ENCODE results near the gene ACOT6. TPM values are rescaled to one million over a fixed set of nuclear protein-coding genes. Genes with fewer than 3 reads are reported as not detected.

The ACOT6 gene
- polyA plus RNA-seq, 3 donors: 0.30 to 0.39 TPM; not detected in 1

DNA sequence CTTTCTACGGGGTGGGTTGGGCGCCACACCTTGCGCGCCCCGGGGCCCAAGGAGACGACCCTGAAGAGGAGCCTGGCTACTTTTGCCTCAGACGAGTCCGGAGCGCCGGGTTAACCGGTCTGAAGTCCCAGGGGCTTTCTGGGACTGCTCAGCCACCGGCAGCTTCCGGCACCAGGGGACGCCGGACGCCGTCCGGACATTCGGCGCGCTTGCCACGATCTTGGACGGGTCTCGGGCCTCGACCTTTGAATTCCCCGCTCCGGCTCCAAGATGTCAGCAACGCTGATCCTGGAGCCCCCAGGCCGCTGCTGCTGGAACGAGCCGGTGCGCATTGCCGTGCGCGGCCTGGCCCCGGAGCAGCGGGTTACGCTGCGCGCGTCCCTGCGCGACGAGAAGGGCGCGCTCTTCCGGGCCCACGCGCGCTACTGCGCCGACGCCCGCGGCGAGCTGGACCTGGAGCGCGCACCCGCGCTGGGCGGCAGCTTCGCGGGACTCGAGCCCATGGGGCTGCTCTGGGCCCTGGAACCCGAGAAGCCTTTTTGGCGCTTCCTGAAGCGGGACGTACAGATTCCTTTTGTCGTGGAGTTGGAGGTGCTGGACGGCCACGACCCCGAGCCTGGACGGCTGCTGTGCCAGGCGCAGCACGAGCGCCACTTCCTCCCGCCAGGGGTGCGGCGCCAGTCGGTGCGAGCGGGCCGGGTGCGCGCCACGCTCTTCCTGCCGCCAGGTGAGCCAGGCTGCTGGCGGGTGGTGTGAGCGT is 20.4 kb upstream of the ACOT6 start, which contains the start of gene ACOT4:
Gene ACOT4, plus strand, starts transcription at position 184 of the 760 bp plus-strand sequence. Its CDS starts 87 bp downstream, at position 271.
- peak in 1 of 11 donors; percentile 44 for DNase-seq (ENCODE audit: extremely low read depth in 1 of 11, low read depth in 9 of 11, low spot score in 4 of 11)

DNA sequence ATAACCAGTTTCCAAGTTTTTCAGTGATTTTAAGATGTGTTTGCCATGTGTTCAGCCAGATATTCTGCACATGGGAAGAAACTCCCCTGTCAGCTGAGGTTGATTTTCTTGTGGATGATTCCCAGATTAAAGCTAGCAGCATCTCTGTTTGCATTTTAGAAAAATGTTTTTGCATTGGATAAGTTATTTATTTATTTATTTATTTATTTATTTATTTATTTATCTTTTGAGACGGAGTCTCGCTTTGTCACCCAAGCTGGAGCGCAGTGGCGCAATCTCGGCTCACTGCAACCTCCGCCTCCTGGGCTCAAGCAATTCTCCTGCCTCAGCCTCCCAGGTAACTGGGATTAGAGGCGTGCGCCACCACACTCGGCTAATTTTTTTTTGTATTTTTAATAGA is 17.8 kb upstream of the ACOT6 start:
- no peak for DNase-seq (ENCODE audit: extremely low read depth in 1 of 11, low read depth in 9 of 11, low spot score in 4 of 11)

DNA sequence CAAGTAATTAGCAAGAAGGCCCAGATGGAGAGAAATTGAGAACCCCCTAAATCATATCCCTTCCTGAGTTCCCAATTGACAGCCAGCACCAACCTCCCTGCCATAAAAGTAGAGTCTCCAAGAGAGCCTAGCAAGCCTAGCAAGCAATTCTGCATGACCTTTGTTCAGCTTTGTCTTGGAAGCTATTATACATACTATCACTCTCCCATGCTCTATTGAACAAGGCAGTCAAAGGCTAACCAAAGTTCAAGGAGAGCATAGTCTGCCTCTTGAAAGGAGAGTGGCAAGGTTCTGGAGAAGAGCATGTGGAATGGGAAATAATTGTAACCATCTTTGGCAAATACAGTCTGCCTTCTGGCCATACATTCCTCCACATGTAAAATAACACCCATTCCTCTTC is 12.8 kb upstream of the ACOT6 start:
- peak in 1 of 11 donors; percentile 22 for DNase-seq (ENCODE audit: extremely low read depth in 1 of 11, low read depth in 9 of 11, low spot score in 4 of 11)

DNA sequence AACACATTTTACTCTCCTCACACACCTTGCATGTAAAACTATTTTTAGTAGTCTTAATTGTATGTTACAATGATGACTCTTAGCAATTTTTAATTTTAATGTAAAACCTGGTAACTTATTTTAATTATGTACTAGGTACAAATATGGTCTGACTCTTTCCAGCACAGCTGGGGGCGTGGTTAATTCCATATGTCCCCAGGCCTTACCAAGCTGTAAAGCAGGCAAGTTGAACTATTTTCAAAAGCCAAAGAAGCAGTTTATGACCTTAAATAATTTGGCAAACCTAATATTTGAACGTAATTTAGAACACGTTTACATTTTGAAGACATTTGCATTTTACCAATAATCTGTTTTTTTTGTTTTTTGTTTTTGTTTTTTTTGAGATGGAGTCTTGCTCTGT is 9.3 kb upstream of the ACOT6 start:
- DNase-seq (ENCODE audit: extremely low read depth in 1 of 11, low read depth in 9 of 11, low spot score in 4 of 11): no peak

DNA sequence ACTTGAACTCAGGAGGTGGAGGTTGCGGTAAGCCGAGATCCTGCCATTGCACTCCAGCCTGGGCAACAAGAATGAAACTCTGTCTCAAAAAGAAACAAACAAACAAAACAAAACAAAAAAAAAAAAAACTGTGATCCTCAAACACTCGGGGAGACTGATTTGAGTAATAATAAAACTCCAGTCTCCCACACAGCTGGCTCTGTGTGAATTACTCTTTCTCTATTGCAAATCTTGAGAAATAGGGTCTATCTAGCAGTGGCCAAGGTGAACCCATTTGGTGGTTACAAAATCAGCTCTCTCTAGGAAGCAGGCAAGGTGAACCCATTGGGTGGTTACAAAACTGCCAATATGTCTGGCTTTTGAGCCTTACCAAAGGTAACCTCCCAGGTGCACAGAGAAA is 6.0 kb upstream of the ACOT6 start:
- DNase-seq (ENCODE audit: extremely low read depth in 1 of 11, low read depth in 9 of 11, low spot score in 4 of 11): no peak

DNA sequence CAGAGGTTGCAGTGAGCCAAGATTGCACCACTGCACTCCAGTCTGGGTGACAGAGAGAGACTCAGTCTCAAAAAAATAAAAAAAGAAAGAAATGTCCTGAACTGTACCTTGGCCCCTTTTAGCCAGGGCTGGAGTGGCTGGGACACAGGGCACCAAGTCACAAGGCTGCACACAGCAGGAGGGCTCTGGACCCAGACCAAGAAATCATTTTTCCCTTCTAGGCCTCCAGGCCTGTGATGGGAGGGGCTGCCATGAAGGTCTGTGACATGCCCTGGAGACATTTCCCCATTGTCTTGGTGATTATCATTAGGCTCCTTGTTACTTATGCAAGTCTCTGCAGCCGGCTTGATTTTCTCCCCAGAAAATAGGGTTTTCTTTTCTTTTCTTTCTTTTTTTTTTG is 5.1 kb upstream of the ACOT6 start:
- no peak for DNase-seq (ENCODE audit: extremely low read depth in 1 of 11, low read depth in 9 of 11, low spot score in 4 of 11)

DNA sequence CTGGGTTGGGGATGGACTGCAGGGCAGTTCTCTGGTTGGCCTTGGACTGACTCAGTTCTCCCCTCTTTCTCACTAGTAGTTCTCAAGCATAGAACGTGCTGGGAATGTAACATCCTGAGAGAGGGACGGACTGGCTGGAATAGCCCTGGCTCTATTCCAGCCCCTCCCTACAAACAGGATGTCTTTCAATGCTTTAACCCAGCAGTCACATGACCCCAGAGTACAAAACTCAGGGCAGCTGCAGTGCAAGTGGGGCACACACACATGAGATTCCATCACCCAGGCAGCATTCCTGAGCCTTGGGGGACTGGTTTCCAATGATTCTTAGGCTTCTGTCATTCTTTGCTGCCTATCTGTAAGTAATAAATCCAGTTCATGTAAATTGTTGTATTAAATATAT is 1.6 kb upstream of the ACOT6 start:
- no peak for DNase-seq (ENCODE audit: extremely low read depth in 1 of 11, low read depth in 9 of 11, low spot score in 4 of 11)

DNA sequence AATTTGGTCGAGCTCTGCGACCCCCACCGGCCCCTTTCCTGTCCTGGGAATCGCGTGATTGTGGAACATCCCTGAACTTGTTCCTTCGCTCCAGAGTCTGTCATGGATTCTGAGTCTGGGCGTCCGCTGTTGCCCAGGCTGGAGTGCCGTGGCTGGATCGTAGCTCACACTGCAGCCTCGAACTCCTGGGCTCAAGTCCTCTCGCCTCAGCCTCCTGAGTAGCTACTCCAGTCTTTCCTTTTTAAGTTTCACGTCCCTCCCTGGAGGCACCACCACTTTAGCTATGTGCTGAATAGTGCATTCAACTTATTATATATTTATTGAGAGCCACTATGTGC is 698 bp downstream of the ACOT6 start:
- DNase-seq (ENCODE audit: extremely low read depth in 1 of 11, low read depth in 9 of 11, low spot score in 4 of 11): no peak

DNA sequence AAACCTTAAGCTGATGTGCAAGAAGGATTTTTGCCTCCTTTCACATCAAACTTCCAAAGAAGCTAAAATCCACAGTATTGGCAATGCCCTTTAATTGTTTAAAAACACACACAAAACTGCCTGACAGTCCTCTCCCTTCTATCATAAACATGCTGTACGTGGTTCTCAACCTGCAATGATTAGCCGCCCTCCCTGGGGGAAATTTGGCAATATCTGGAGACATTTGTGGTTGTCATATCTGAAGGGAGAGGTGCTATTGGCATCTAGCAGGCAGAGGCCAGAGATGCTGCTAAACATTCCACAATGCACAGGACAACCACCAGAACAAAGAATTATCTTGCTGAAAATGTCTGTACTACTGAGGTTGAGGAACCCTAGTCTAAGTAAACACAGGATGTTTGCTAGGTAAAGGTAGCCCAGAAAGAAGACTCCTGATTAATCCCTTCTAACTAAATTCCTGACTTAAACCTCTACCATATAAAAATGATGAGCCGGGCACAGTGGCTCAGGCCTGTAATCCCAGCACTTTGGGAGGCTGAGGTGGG is 1.2 kb downstream of the ACOT6 start:
- no peak for DNase-seq (ENCODE audit: extremely low read depth in 1 of 11, low read depth in 9 of 11, low spot score in 4 of 11)

DNA sequence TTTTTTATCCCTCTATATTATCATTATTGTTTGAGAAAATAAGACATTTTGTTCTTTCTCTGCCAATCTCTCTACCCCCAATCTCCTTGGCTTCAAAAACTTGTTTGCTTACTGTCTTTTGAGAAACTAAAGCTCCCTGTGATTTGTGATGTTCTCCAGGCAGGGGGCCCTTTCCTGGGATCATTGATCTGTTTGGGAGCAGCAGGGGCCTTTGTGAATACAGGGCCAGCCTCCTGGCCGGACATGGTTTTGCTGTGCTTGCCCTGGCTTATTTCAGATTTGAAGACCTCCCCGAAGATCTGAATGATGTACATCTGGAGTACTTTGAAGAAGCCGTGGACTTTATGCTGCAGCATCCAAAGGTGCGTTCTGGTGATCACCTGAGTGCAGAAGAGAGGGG is 4.5 kb downstream of the ACOT6 start:
- no peak for DNase-seq (ENCODE audit: extremely low read depth in 1 of 11, low read depth in 9 of 11, low spot score in 4 of 11)

DNA sequence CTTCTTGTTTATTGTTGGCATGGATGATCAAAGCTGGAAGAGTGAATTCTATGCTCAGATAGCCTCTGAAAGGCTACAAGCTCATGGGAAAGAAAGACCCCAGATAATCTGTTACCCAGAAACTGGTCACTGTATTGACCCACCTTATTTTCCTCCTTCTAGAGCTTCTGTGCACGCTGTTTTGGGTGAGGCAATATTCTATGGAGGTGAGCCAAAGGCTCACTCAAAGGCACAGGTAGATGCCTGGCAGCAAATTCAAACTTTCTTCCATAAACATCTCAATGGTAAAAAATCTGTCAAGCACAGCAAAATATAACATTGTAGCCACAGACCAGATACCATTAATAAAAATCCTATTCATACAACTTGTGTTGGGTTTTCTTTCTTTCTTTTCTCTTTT is 7.2 kb downstream of the ACOT6 start:
- no peak for DNase-seq (ENCODE audit: extremely low read depth in 1 of 11, low read depth in 9 of 11, low spot score in 4 of 11)

DNA sequence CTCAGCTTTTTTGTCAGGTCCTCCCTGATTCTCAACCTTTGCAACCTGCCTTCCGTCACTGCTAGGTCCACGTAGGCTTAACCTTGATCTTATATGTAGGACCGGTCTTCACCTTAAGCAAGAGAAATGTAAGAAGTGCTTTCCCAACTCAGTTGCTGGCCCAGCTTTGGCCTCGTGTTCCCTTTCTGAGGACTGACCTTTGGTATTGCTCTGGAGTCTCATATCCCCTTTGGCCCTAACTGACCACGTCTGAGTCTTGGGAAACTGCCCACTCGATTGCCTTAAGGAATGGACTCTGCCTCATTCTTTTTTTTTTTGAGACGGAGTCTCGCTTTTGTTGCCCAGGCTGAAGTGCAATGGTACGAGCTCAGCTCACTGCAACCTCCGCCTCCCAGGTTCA is 8.0 kb downstream of the ACOT6 start:
- no peak for DNase-seq (ENCODE audit: extremely low read depth in 1 of 11, low read depth in 9 of 11, low spot score in 4 of 11)

DNA sequence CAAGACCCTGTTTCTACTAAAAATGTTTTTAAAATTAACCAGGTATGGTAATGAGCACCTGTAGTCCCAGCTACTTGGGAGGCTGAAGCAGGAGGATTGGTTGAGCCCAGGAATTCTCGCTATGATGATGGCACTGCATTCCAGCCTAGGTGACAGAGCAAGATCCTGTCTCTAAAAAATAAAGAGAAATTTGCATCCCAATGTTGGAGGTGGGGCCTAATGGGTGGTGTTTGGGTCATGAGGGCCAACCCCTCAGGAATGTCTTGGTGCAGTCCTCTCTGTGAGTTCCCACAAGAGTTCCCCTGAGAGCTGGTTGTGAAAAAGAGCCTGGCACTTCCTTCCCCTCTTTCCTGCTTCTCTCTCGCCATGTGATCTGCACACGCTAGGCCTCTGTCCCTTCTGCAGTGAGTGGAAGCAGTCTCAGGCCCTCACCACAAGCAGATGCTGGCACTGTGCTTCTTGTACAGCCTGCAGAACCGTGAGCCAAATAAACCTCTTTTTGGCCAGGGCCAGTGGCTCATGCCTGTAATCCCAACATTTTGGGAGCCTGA is 11.3 kb downstream of the ACOT6 start:
- no peak for DNase-seq (ENCODE audit: extremely low read depth in 1 of 11, low read depth in 9 of 11, low spot score in 4 of 11)

DNA sequence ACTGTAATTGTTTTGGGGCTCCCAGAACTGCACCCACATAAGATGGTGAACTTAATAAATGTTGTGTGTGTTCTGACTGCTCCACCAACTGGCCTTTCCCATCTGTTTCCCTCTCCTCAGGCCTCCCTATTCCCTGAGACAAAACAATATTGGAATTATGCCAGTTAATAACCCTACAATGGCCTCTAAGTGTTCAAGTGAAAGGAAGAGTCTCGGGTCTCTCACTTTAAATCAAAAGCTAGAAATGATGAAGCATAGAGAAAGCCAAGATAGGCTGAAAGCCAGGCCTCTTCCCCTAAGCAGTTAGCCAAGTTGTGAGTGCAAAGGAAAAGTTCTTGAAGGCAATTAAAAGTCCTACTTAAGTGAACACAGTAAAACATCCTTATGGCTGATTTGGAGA is 13.4 kb downstream of the ACOT6 start:
- no peak for DNase-seq (ENCODE audit: extremely low read depth in 1 of 11, low read depth in 9 of 11, low spot score in 4 of 11)

DNA sequence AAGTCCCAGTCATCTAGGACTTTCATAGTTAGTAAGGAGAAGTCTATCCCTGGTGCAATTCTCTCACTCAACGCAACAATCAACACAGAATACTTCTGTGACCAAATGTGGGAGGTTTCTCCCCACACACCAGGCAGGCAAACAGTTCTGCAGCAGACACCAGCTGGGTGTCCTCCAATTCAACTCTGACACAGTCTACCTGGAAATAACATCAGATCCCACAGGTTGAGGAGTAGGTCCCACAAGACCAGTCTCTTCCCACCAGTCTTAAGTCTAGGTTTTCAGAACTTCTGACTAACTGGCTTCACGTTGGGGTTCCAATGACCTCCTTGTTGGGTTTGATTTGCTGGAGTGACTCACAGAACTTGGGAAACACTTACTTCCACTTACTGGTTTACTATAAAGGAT is 14.8 kb downstream of the ACOT6 start:
- no peak for DNase-seq (ENCODE audit: extremely low read depth in 1 of 11, low read depth in 9 of 11, low spot score in 4 of 11)

DNA sequence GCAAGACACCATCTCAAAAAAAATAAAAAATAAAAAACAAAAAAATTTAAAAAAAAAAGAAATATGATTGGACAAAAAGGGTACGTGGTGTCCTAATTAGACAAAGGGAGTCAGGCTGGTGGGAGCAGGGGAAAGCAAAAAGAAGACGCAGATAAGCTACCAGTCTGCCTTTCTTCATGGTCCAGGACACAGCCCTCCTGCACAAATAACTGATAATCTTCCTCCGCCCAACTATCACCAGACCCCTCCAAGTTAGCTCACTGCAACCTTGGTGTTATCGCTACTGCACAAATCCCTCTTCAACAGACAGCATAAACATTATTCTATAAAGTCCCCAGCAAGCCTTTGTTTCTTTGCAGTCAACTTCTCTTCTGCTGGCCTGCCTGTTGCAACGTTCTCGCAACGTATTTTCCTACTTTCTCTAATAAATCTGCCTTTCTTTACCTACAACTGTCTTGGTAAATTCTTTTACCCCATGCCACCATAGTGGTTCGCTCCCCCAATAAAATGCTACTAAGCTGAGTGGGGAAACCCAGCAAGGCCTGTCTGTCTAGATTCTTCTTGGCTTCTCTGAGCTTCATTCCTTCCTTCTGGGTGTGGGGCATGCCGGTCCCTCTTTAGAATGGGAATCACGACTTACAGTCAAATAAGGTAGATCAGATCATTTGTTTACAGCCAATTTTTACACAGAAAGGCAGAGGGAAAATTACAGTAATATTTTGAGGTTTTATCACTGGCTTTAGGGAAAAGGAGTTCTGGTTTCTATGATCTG is 17.9 kb downstream of the ACOT6 start:
- no peak for DNase-seq (ENCODE audit: extremely low read depth in 1 of 11, low read depth in 9 of 11, low spot score in 4 of 11)

DNA sequence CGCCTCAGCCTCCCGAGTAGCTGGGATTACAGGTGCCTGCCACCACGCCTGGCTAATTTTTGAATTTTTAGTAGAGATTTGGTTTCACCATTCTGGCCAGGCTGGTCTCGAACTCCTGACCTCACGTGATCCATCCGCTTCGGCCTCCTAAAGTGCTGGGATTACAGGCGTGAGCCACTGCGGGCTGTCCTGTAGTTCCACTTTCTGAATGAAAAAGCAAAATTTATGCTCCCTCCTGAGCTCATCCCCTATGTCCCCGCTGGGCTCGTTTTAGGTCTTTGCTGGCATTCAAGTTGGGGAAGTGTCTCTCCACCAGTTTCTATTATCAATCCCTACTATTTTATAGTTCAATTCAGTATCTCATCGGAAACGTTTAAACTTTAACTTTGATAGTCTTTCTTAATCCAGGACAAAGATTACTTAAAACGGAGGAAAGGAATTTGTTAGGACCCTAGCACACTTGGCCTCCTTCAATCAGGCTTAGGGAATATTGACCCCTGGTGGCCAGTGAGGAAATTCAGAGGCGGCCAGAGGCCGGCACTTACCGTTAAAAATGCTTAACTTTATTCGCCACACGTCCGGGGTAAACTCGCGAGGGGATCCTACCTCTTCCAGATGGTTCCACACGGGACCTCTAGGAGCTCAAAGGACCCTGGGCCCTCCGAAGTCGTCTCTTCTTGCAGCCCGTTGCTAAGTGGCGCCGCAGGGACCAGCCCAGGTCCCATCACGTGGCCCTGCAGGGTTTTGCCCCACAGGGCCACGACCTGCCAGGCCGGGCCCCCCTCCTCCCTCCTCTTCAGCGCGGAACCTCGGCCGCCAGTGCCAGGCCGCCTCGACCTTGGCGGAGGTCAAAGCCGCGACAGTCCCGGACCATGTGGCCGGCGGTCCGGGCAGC is 21.0 kb downstream of the ACOT6 start:
- peak in 9 of 11 donors; percentile 43 to 77 (median 64) for DNase-seq (ENCODE audit: extremely low read depth in 1 of 11, low read depth in 9 of 11, low spot score in 4 of 11)

DNA sequence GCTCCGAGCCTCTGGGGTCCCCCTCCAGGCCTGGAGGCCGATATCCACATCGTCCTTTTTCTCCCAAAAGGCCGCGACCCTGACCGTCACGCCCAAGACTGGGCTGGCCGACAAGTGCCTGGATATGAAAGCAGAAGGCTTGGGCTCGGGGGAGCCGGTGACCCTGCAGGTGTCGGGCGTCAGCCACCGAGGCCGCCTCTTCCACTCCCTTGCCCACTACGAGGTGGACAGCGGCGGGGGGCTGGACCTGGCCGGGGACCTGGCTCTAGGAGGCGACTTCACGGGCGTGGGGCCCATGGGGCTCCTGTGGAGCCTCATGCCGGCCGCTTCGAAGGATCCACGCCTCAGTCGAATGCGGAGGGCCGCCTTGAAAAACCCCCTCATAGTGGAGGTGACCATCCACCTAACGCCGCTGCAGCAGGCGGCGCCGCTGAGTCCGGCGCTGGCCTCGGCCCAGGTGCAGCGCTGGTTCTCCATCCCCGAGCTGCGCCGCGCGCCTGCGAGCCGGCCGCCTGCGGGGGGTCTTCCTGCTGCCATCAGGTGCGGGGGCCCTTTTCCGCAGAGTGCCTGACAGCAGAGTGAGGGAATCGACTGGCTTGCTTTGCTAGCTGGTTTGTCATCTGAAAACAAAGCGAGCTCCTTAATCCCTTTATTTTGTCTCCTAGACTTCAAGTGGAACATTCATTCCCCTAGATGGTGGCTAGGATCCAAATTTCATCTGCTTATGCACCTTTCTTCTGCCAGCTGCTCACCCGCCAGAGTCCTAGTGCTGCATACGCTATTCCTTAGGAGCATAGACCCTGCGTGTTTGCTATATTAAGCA is 21.9 kb downstream of the ACOT6 start:
- DNase-seq (ENCODE audit: extremely low read depth in 1 of 11, low read depth in 9 of 11, low spot score in 4 of 11): peak in 2 of 11 donors; percentile 15 to 20

Data from renal cortex interstitium (tissue), 11 donors.